Neuronal stem cell (in vitro differentiated cells): ENCODE results near the gene RAB32.

Experiments
- DNase-seq: peaks from one replicate; pipeline ENCODE4 v3.0.0-alpha.2; 2013; ENCODE audit warnings: low spot score
- H2AFZ ChIP-seq: one replicate; pipeline ENCODE4 v1.6.1; 2013; ENCODE audit warnings: mild to moderate bottlenecking, low read length, inconsistent platforms
- H2AK5ac ChIP-seq: 2 replicates; pipeline ENCODE4 v1.6.1; 2013; ENCODE audit warnings: low read depth, mild to moderate bottlenecking, inconsistent platforms, low read length, moderate library complexity, mixed read lengths
- H2BK120ac ChIP-seq: 2 replicates; pipeline ENCODE4 v1.6.1; 2013; ENCODE audit warnings: low read depth, mild to moderate bottlenecking, inconsistent platforms, low read length, moderate library complexity, mixed read lengths
- H2BK12ac ChIP-seq: one replicate; pipeline ENCODE4 v1.6.1; 2013; ENCODE audit warnings: low read length, inconsistent platforms
- H2BK15ac ChIP-seq: 2 replicates; pipeline ENCODE4 v1.6.1; 2013; ENCODE audit warnings: mild to moderate bottlenecking, low read length, inconsistent platforms, mixed read lengths
- H2BK5ac ChIP-seq: one replicate; pipeline ENCODE4 v1.6.1; 2013; ENCODE audit warnings: inconsistent platforms, mild to moderate bottlenecking, low read length, moderate library complexity
- H3K14ac ChIP-seq: one replicate; pipeline ENCODE4 v1.6.1; 2013; ENCODE audit warnings: low read length, inconsistent platforms
- H3K18ac ChIP-seq: 2 replicates; pipeline ENCODE4 v1.6.1; 2013; ENCODE audit warnings: low read length, inconsistent platforms
- H3K23ac ChIP-seq: 2 replicates; pipeline ENCODE4 v1.6.1; 2013; ENCODE audit warnings: low read depth, mild to moderate bottlenecking, mixed read lengths, low read length, inconsistent platforms; ENCODE audit not compliant: poor library complexity
- H3K27ac ChIP-seq: replicated peaks from 3 replicates; pipeline ENCODE4 v1.5.1; 2013; ENCODE audit warnings: low read length, inconsistent platforms
- H3K27me3 ChIP-seq, 3 experiments: 2 replicates each; pipeline ENCODE4 v1.6.1; 2013; ENCODE audit warnings: low read length in 3 of 3, mild to moderate bottlenecking in 2 of 3, inconsistent platforms in 1 of 3, low read depth in 1 of 3, mixed read lengths in 1 of 3, moderate library complexity in 1 of 3; ENCODE audit not compliant: control insufficient read depth in 3 of 3, insufficient read depth in 3 of 3
- H3K36me3 ChIP-seq, 2 donors: replicated peaks in 1 of 2; 2 replicates each; pipeline ENCODE4 v1.6.1; 2013; ENCODE audit warnings: low read length in 2 of 2; ENCODE audit not compliant: control insufficient read depth in 2 of 2, insufficient read depth in 2 of 2
- H3K4ac ChIP-seq: 2 replicates; pipeline ENCODE4 v1.6.1; 2013; ENCODE audit warnings: inconsistent platforms, mild to moderate bottlenecking, low read length, moderate library complexity
- H3K4me1 ChIP-seq, 2 donors: 1 replicate in 1 of 2; 2 replicates in 1 of 2; pipeline ENCODE4 v1.6.1; 2013; ENCODE audit warnings: low read length in 2 of 2, low read depth in 1 of 2; ENCODE audit not compliant: control insufficient read depth in 2 of 2, insufficient read depth in 1 of 2
- H3K4me2 ChIP-seq: one replicate; pipeline ENCODE4 v1.6.1; 2013; ENCODE audit warnings: mild to moderate bottlenecking, low read length, inconsistent platforms; ENCODE audit not compliant: insufficient read depth, poor library complexity, severe bottlenecking
- H3K4me3 ChIP-seq, 2 donors: 2 replicates each; pipeline ENCODE4 v1.5.1; 2013; ENCODE audit warnings: low read length in 2 of 2, mild to moderate bottlenecking in 2 of 2, inconsistent platforms in 1 of 2, moderate library complexity in 1 of 2
- H3K79me1 ChIP-seq: one replicate; pipeline ENCODE4 v1.6.1; 2013; ENCODE audit warnings: low read depth, mild to moderate bottlenecking, inconsistent platforms, low read length, moderate library complexity
- H3K9ac ChIP-seq: one replicate; pipeline ENCODE4 v1.6.1; 2013; ENCODE audit warnings: mild to moderate bottlenecking, low read depth, low read length, inconsistent platforms; ENCODE audit not compliant: poor library complexity
- H3K9me3 ChIP-seq, 2 donors: replicated peaks in 1 of 2; 2 replicates each; pipeline versions ENCODE3 to v1.6.1; 2013; ENCODE audit warnings: low read length in 2 of 2, mild to moderate bottlenecking in 2 of 2, inconsistent platforms in 1 of 2, low read depth in 1 of 2, mixed read lengths in 1 of 2, moderate library complexity in 1 of 2; ENCODE audit not compliant: control insufficient read depth in 2 of 2, insufficient read depth in 1 of 2
- H4K8ac ChIP-seq: one replicate; pipeline ENCODE4 v1.6.1; 2013; ENCODE audit warnings: low read depth, mild to moderate bottlenecking, inconsistent platforms, low read length, moderate library complexity
- H4K91ac ChIP-seq: one replicate; pipeline ENCODE4 v1.6.1; 2013; ENCODE audit warnings: low read length, low read depth, mild to moderate bottlenecking, inconsistent platforms; ENCODE audit not compliant: poor library complexity
- WGBS, 2 donors: extraction: QIAGEN DNeasy Blood & Tissue Kit; methylation state at CpG; one replicate each; pipeline ENCODE4 v1.1.7; 2013; ENCODE audit warnings: missing lambda C conversion rate in 2 of 2, mixed read lengths in 1 of 2; ENCODE audit not compliant: insufficient read length in 2 of 2, insufficient replicate concordance in 1 of 2; ENCODE audit errors: extremely low coverage in 2 of 2; 5-methylcytosine and 5-hydroxymethylcytosine counted together

Gene RAB32

DNA sequence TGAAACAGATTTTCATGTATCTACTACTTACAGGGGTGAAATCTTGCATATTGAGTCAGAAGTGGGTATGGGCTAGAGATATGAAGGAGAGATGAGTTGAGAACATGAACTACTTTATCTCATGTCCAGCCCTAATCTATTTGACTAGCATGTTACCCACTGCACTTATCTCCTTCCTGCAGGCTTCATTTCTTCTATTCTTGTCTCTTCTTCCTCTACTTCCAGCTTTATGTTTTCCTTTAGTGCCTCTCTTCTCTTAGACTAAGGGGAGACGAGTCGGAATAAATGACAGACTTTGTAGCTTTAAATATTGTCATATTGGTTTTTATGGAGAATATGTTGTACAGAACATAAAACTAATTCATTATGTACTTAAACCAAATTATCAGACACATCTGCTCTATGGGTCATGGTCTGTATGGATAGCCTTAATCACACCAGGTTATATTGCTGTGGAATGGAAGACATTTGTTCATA lies 5.3 kb downstream of the RAB32 start:
- H3K4ac ChIP-seq: no peak overlapping the region
- no CpG with 5 or more reads among the region's 2 CpGs for WGBS, 2 donors
- H2BK5ac ChIP-seq: no peak overlapping the region
- no peak overlapping the region for H3K27ac ChIP-seq
- H2BK120ac ChIP-seq: no peak overlapping the region
- no peaks in the 10 kb centered on the region for H3K36me3 ChIP-seq
- DNase-seq: no peak
- H3K18ac ChIP-seq: no peak overlapping the region
- H4K91ac ChIP-seq: no peak overlapping the region
- no peak overlapping the region for H3K23ac ChIP-seq
- H2AFZ ChIP-seq: no peak overlapping the region
- no peaks in the 10 kb centered on the region for H3K27me3 ChIP-seq
- no peaks in the 10 kb centered on the region for H3K79me1 ChIP-seq
- no peak overlapping the region for H2BK15ac ChIP-seq
- no peak overlapping the region for H3K9ac ChIP-seq
- no peak overlapping the region for H2BK12ac ChIP-seq
- peaks cover 0 to 5% of the 10 kb centered on the region in 2 donors for H3K4me1 ChIP-seq
- H3K14ac ChIP-seq: no peak overlapping the region
- H3K4me3 ChIP-seq: no peak overlapping the region
- H4K8ac ChIP-seq: no peak overlapping the region
- no peak overlapping the region for H2AK5ac ChIP-seq
- H3K4me2 ChIP-seq: no peak overlapping the region
- H3K9me3 ChIP-seq: no peaks in the 10 kb centered on the region

- no peaks in the 10 kb centered on the region for H3K4me1 ChIP-seq
- H3K36me3 ChIP-seq: no peaks in the 10 kb centered on the region
- H2BK120ac ChIP-seq: no peak overlapping the region
- H4K8ac ChIP-seq: no peak overlapping the region
- no peak overlapping the region for H4K91ac ChIP-seq
- no peak overlapping the region for H3K18ac ChIP-seq
- H2AK5ac ChIP-seq: no peak overlapping the region
- H3K27me3 ChIP-seq: no peaks in the 10 kb centered on the region
- no peak overlapping the region for H3K9ac ChIP-seq
- H3K4me2 ChIP-seq: no peak overlapping the region
- no peak overlapping the region for H3K4ac ChIP-seq
- H2AFZ ChIP-seq: no peak overlapping the region
- no peak overlapping the region for H3K23ac ChIP-seq
- no peak overlapping the region for H3K4me3 ChIP-seq
- H3K9me3 ChIP-seq: no peaks in the 10 kb centered on the region
- H3K79me1 ChIP-seq: no peaks in the 10 kb centered on the region
- H3K27ac ChIP-seq: no peak overlapping the region
- no peak overlapping the region for H2BK5ac ChIP-seq
- DNase-seq: no peak
- no CpG with 5 or more reads among the region's 6 CpGs for WGBS, 2 donors
- H2BK12ac ChIP-seq: no peak overlapping the region
- no peak overlapping the region for H3K14ac ChIP-seq
- no peak overlapping the region for H2BK15ac ChIP-seq
These were observed 7.3 kb downstream of the RAB32 start for GRCh38 chr6:146550911-146551310.

- no peak overlapping the region for H3K4me3 ChIP-seq
- no peak overlapping the region for H2BK15ac ChIP-seq
- H3K23ac ChIP-seq: no peak overlapping the region
- H3K14ac ChIP-seq: no peak overlapping the region
- no peak overlapping the region for H3K18ac ChIP-seq
- no peak overlapping the region for H3K27ac ChIP-seq
- H2BK120ac ChIP-seq: no peak overlapping the region
- H3K4me1 ChIP-seq: no peaks in the 10 kb centered on the region
- no peak overlapping the region for H2AK5ac ChIP-seq
- H3K9ac ChIP-seq: no peak overlapping the region
- H2BK12ac ChIP-seq: no peak overlapping the region
- DNase-seq: no peak
- H2BK5ac ChIP-seq: no peak overlapping the region
- H4K91ac ChIP-seq: no peak overlapping the region
- H4K8ac ChIP-seq: no peak overlapping the region
- no peak overlapping the region for H2AFZ ChIP-seq
- H3K9me3 ChIP-seq: no peaks in the 10 kb centered on the region
- no peaks in the 10 kb centered on the region for H3K27me3 ChIP-seq
- H3K4ac ChIP-seq: no peak overlapping the region
- WGBS, 2 donors: no CpG with 5 or more reads among the region's 7 CpGs
- no peaks in the 10 kb centered on the region for H3K36me3 ChIP-seq
- H3K79me1 ChIP-seq: no peaks in the 10 kb centered on the region
- H3K4me2 ChIP-seq: no peak overlapping the region
These were observed 7.9 kb downstream of the RAB32 start for GRCh38 chr6:146551545-146551944.

DNA sequence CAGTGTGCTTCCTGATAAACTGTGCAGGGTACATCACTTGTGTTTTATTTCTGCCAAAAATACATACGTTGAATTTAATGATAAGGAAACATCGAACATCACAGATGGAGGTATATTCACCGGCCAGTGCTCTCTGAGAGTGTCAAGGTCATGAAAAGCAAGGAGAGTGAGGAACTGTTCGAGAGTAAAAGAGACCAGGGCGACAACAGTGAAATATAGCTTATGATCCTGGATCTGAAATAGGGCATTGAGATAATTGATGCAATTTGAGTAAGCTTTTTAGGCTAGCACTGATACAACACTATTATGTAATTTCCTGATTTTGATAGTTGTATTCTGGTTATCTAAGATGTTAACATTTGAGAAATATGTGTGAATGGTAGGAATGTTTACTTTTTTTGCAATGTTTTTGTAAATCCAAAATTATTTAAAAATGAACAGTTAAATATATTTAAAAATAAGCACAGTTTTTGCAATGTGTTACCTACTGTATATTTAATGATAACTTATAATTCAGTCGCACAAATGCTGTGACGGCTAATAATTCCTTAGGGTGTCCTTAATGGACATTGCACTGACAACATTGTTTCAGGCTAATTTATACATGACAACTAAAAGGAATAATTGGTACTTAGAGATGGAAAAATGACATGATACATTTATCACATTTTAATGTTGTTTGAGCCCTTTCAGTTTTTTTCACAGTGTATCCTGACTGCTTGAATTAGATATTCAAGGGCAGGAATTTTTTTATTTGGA lies 9.9 kb downstream of the RAB32 start:
- Histone ChIP-seq H3K4me3 (no peak overlapping the region), H3K4me1 (no peaks in the 10 kb centered on the region), H4K91ac (no peak overlapping the region), H2AFZ (no peak overlapping the region), H4K8ac (no peak overlapping the region), H2AK5ac (no peak overlapping the region), H3K79me1 (no peaks in the 10 kb centered on the region), H3K27me3 (no peaks in the 10 kb centered on the region), H2BK5ac (no peak overlapping the region), H3K27ac (no peak overlapping the region), H3K18ac (no peak overlapping the region), H3K14ac (no peak overlapping the region), H2BK12ac (no peak overlapping the region), H3K4ac (no peak overlapping the region), H3K9me3 (no peaks in the 10 kb centered on the region), H3K9ac (no peak overlapping the region), H2BK15ac (no peak overlapping the region), H3K36me3 (no peaks in the 10 kb centered on the region), H3K23ac (no peak overlapping the region), H2BK120ac (no peak overlapping the region), H3K4me2 (no peak overlapping the region)
- no CpG with 5 or more reads among the region's 7 CpGs for WGBS, 2 donors
- DNase-seq: no peak
